RWPE1 (cell line): ENCODE data around the gene SPATA20.

Source experiments
- CTCF ChIA-PET: fragments of 350-600 bp; sonication (Branson Sonifier 250); formaldehyde crosslinking; extraction: SDS; loops from one replicate; lab custom pipeline; 2021; lab: Yijun Ruan, JAX
- POLR2A ChIA-PET: fragments of 400-600 bp; formaldehyde crosslinking; extraction: SDS; loops from one replicate; lab custom pipeline; 2020; ENCODE audit warnings: antibody characterized with exemption; ENCODE audit not compliant: low non-redundant PET; lab: Yijun Ruan, JAX
- DNase-seq: peaks from one replicate; pipeline ENCODE4 v3.0.0; 2012; ENCODE audit warnings: low spot score
- H3K27ac ChIP-seq: fragments of 450-650 bp; 2 replicates; pipeline ENCODE4 v1.5.1; 2017
- TF ChIP-seq, protein P1 (sequence below): fragments of 450-650 bp; conservative IDR thresholded peaks from 2 replicates; pipeline ENCODE4 v1.5.1; 2017; ENCODE audit warnings: low read depth, mild to moderate bottlenecking

Gene SPATA20

DNA sequence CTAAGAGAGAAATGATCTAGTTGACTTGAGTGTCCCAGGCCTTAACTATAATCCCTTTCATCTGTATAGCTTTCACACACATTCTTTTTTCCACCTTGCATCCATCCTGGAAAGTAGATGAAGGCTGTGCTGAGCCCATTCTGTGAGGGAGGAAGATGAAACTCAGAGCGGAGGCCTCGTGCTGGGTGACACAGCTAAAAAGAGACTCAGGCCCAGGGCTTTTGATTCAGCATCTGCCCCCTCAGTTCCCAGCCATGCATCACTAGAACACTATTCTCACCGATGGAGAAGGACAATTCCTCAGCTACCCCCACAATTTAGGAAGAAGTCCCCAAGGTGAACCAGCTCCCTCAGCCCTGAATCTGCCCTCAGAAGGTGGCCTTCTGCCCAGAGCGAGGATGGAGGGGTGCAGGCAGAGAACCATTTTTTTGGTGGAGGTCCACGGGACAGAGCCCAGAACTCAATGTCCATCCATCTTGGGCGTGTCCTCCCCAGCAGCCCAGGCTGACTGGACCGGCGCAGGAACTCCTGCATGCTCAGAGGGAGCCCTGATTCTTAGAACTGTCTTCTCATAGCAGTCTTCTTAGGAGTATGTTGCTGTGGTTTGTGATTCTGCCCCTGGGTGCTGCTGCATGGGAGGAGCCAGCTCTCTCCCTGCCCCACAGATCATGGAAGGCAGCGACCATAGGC lies 44.5 kb upstream of the SPATA20 start:
- no peak for DNase-seq
- POLR2A ChIA-PET: interaction anchor here (1.1 kb wide), 1 partner anchor 30 kb away, joined by 3 read pairs; the partner anchor contains the start of gene EPN3
- CTCF ChIA-PET: interaction anchor here (0.7 to 1.3 kb wide), 5 partner anchors 7 to 351 kb away, joined by 3 to 6 read pairs (median 3); no protein-coding TSS in a partner anchor
- TF ChIP-seq, protein P1, sequence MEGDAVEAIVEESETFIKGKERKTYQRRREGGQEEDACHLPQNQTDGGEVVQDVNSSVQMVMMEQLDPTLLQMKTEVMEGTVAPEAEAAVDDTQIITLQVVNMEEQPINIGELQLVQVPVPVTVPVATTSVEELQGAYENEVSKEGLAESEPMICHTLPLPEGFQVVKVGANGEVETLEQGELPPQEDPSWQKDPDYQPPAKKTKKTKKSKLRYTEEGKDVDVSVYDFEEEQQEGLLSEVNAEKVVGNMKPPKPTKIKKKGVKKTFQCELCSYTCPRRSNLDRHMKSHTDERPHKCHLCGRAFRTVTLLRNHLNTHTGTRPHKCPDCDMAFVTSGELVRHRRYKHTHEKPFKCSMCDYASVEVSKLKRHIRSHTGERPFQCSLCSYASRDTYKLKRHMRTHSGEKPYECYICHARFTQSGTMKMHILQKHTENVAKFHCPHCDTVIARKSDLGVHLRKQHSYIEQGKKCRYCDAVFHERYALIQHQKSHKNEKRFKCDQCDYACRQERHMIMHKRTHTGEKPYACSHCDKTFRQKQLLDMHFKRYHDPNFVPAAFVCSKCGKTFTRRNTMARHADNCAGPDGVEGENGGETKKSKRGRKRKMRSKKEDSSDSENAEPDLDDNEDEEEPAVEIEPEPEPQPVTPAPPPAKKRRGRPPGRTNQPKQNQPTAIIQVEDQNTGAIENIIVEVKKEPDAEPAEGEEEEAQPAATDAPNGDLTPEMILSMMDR: no peak
- H3K27ac ChIP-seq: no peak overlapping the region

DNA sequence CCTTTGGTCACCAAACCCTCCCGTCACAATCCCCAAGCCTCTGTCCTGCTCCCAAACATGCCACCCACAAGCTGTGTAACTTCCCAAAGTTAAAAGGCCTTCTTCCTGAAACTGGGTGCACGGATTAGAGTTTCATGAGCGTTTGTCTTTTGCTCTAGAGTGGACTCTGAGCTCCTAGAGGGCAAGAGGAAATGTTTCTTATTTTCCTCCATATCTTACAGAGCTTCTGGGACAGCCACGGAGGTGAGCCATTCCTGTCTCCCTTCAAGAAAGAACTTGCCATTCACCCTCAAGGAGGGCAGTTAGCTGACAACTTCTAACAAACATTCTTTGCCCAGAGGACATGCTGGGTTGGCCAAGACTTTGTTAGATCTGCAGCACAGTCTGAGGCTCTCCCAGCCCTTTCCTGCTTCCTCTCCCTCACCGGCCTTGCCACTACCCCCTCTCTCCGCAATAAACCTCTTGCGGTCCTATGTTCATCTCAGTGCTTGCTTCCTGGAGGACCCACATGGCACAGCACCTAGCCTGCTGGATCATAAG lies 41.3 kb upstream of the SPATA20 start:
- CTCF ChIA-PET: interaction anchor here (1.0 to 1.1 kb wide), 2 partner anchors 23 to 26 kb away, joined by 3 read pairs; no protein-coding TSS in a partner anchor
- no peak for DNase-seq
- H3K27ac ChIP-seq: no peak overlapping the region
- POLR2A ChIA-PET: no interaction called here
- TF ChIP-seq, protein P1: no peak

DNA sequence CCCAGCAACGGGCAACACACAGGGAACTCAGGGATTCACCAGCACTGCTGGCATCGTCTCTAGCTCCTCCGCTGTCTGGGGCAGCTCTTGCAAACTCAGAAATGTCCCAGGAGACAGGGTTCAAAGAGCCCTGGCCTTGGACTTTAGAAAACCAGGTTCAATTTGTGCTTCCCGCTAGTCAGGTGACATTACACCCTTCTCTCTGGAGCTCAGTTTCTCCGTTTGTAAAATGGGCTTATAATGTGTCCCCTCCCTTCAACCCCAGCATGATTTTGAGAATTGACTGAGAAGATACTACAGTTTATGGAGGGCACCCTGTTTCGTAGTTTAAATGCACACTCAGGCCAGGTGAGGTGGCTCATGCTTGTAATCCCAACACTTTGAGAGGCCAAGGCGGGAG lies 40.7 kb upstream of the SPATA20 start:
- POLR2A ChIA-PET: interaction anchor here (0.5 kb wide), 1 partner anchor 42 kb away, joined by 3 read pairs; no protein-coding TSS in a partner anchor

DNA sequence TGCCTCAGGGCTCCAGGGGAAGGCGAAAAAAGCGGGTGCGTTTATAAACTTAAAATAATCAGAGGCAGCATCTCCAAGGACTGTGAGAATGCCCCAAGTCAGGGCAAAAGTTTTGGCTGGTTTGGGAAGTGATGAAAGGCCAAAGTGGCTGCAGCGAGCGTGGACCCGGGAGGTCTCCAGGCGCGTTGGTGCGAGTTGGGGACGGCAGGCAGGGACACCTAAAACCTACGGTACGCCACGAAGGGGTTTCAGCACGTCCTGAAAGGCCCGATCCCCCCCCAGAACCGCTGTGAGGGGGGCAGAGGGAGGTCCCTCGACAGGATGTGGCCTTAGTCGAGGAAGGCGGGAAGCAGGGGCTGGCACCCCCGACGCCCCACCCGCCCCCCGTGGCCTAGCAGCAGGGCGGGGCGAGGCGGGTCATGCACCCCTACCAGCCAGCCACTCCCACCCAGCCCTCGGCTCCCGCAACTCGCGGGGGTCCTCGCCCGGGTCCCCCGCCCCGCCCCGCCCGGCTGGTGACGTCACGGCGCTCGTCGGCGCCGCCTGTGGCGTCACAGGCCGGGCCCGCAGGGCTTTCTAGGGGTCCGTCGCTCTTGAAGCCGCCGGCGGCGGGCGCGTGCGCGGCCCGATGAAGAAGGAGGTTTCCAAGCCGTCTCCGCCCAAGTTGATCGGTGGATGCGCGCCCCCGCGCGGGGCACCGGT lies 39.0 kb upstream of the SPATA20 start, which contains the start of gene MYCBPAP:
Gene MYCBPAP (plus strand): TSS at position 569 of the 702 bp plus-strand sequence. CDS start 236 bp downstream, outside the sequence.
- DNase-seq: no peak
- ChIA-PET CTCF (interaction anchor here (0.8 kb wide), 1 partner anchor 26 kb away, joined by 3 read pairs; no protein-coding TSS in a partner anchor), POLR2A (no interaction called here)
- peak within 1 kb of the TSS; percentile 27 for H3K27ac ChIP-seq
- TF ChIP-seq, protein P1: no peak; the same call in 1 of the 2 replicates

More for the DNA sequence above, 40.7 kb upstream of the SPATA20 start:
- TF ChIP-seq, protein P1: no peak
- CTCF ChIA-PET: interaction anchor here (0.6 to 1.0 kb wide), 2 partner anchors 27 to 352 kb away, joined by 3 to 4 read pairs; no protein-coding TSS in a partner anchor
- DNase-seq: no peak
- no peak overlapping the region for H3K27ac ChIP-seq

DNA sequence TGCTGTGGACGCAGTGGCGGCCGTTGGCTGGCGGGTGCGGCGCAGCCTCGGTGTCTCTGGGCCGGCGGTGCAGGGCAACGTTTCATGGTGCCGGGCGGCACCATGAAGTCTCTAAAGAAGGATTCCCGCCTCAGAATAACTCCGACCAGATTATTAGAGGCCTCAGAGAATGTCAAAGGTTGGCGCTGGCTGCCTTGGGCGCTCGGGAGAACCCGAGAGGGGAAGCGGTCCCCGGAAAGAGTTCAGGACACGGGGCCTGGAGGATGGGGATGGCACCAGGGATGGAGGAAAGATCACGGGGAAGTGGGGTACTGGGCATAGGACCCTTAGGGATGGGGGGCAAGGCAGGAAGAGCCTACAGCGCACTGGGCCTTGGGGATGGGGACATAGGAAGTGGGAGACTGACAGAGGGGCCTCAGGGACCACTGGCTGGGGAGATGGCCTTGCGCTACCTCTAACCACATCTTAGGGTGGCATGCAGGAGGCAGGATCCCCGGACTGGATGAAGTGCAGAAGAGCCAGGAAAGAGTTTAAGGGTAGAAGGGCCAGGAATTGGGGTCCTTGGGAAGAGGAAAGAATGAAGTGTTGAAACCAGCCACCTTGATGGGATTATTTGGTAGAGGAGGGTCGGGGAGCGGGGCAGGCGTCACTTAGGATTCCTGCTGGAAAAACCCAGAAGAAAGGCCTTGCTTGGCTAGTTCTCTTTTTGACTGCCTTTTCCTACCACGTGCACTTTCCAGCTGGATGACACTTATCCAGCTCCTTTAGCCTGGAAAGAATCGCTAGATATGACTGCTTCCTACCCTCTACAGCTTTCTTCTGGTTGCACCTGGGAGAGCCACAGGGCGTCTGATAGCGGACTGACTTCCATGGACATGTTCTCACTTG lies 38.2 kb upstream of the SPATA20 start:
- peak overlapping the region; percentile 27 for H3K27ac ChIP-seq
- TF ChIP-seq, protein P1: no peak
- POLR2A ChIA-PET: interaction anchor here (0.7 kb wide), 1 partner anchor 156 kb away, joined by 6 read pairs; no protein-coding TSS in a partner anchor
- CTCF ChIA-PET: interaction anchor here (0.7 to 1.5 kb wide), 2 partner anchors 7 to 74 kb away, joined by 3 to 4 read pairs; no protein-coding TSS in a partner anchor
- DNase-seq: no peak
